DMS53 treated with DMSO at 0.1 percent for 48 hours (cell line): ENCODE data around the gene PRKN.
A peak's percentile ranks its signal among the peaks of the same experiment; 100 is the strongest.

ENCODE experiments used
- DNase-seq: peaks from one replicate; lab custom pipeline; 2025; ENCODE audit not compliant: unreplicated experiment; lab: John Stamatoyannopoulos, UW

The PRKN gene

DNA sequence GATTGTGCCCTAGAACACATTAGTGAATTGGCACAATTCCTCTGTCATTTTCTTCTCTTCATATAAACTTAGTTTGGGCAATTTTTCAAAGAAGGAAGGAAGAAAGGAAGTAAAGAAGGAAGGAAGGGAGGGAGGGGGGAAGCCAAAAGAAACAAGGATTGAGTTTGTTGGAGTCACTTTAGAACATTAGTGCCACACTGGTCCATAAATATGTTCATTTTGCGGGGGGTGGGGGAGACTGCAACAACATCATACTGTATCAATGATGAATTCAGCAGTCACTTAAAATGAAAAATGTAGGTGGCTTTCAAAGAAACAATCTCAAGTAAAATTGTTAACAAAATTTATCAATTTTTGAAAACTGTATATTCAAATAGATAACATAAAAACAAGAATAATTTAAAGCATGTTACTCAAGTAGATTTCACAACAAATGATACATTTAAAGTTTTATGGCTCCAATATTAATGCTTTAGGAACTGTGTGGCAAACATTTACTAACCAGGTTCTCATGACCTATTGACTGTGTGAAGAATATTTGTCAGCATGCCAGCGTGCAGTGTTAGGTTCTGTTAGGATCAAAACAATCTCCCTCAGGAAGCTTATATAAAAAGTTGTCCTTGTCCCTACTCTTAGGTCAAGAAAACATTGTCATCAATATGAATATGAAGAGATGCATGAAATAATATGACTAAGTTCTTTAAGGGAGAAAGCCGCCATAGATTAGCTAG is 1245.6 kb downstream of the PRKN start:
- DNase-seq = no peak

DNA sequence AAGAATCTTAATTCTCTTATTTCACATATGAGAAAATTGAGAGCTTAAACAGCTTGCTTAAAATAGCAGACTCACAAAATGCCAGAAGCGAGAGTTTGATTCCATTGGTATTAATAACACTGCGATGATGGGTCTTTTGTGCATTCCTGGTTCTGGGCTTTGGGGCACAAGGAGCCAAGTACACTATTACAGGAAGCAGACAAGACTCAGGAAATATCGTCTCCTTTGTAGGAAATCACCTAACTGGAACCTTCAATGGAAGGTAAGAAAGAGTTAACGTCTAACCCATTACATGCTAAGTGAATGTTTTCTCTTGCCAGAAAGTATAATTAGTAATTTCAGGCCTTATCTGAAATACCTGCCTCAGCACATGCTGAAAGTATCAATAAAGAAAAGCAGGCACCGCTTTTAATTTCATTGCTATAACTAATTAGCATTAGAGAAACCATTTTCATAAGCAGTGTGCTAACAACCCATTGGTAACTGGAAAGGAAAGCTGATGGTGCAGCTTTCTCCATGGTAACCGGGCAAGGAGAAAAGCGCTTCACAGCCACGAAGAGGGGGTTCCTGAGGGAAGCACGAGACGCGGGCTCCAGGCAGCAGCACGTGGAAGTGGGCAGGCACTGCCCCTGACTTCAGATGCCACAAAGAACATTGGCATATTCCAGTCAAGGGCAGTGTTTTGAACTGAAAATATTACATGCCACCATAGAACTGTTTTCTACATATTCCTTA is 1247.0 kb downstream of the PRKN start:
- DNase-seq = no peak

GRCh38 chr6:161479376-161479775 is 1248.2 kb downstream of the PRKN start:
- DNase-seq = no peak

- DNase-seq = no peak
These were observed 1249.6 kb downstream of the PRKN start for GRCh38 chr6:161477876-161478425.

- no peak for DNase-seq
These were observed 1250.9 kb downstream of the PRKN start for GRCh38 chr6:161476711-161477110.

- DNase-seq = no peak
These were observed 1262.2 kb downstream of the PRKN start for GRCh38 chr6:161465403-161465802.

GRCh38 chr6:161463071-161463470 is 1264.5 kb downstream of the PRKN start:
- DNase-seq = no peak

- DNase-seq = no peak
These were observed 1265.4 kb downstream of the PRKN start for GRCh38 chr6:161462148-161462547.

- DNase-seq = peak; percentile 8
These were observed 1268.5 kb downstream of the PRKN start for GRCh38 chr6:161459008-161459615.

DNA sequence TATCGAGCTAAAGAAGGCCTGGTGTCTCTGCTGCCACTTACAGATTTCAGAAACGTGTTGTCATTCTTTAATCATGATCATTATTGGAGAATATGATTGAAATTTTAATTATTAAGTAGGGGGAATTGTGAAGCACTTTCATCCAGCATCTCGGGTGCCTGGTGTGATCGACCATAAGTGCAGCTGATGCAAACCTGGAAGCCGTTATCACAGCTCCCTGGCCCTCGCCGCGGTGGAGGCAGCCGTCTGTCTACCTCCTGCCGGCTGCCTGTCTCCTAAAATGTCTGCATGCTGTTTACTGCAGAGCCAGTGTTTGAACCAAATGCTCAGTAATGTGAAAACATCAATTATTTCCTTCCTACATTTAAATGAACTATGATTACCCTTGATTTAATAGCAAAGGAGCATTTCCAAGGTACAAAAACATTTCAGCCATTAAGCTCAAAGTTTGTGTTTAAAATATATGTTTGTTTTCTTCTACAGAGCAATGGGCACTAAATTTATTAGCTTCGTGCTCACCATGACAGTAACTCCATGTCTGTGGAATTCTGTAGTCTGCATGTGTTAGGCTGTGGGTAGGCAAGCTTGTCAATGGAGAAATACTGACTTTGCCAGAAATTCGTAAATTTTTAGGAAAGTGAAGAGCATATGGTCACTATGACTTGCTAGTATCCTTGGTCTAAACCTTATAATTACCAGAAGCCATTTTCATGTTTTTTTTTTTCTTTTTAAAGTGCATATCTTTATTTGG is 1269.2 kb downstream of the PRKN start:
- DNase-seq = no peak

- DNase-seq = no peak
These were observed 1271.7 kb downstream of the PRKN start for GRCh38 chr6:161455848-161456247.

GRCh38 chr6:161453558-161453957 is 1274.0 kb downstream of the PRKN start:
- no peak for DNase-seq

DNA sequence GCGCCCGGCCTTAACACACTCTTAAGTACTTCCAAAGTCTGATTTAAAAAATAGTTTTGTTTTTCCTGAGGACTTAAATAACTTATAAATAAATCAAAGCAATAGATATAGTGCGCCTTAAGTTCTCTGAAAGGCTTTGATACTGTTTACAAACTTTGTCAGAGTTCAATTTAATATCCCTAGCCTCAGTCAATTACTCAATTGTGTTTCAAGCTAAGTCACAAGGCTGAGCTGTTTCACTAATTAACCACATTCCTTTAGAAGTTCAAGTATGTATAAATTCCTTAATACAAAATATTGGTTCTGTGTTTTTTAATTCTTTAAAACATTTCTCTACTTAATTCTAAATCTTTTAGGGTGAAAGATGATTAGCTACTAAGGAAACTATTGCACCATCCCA is 1275.3 kb downstream of the PRKN start:
- no peak for DNase-seq

DNA sequence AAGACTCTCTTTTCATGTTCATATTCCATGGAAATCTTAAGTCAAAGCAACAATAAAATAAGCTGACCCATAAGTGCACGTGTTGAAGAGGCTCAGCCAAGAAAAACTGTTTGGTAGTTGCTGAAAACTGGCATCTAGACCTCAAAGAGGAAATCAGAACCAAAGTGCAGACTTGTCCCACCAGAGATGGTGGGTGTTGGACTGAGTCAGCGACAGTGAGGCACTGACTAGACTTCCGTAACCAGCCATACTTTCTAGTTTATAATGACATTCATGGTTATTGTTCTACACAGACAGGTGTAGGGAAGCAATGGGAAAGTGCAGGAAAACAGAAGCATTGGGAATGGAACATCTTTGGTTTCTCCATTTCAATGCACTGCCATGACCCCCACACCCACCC is 1278.0 kb downstream of the PRKN start:
- DNase-seq = no peak

GRCh38 chr6:161446949-161447348 is 1280.6 kb downstream of the PRKN start:
- DNase-seq = no peak

GRCh38 chr6:161446296-161446925 is 1281.2 kb downstream of the PRKN start:
- no peak for DNase-seq

DNA sequence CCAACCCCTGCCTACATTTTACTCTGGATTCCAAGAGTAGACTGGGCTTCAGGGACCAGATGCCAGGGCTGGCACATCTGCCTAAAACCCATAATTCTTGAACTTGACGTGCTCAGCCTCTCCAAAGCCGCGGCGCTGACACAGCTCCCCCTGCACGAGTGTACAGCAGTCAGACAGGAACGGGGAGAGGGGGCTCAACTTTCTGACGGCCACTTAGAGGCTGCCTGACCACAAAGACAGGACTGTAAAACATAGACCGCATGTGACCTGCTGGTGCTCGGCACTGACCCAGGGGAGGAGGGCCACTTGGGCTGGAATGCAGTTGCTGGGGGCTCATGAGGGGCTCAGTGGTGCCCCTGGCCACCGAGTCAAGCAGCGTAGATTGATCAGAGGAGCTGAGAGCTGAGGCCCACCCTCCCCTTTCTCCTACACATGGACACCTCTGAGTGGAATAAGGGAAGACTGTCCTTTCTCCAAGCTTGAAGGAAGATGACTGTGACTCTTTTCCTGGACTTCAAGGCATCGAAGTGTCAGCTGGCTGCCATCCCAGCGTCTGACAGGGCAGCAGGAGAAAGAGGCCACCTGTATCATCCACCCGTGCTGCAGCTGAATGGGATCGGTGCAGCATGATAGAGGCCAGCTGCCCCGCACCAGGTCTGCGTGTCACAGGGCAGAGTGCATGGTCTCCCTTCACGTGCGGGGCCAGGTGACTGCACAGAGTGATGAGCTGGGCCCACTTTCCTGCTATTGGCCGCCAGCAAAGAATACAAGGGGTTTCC is 1282.4 kb downstream of the PRKN start:
- no peak for DNase-seq

- DNase-seq = no peak
These were observed 1283.1 kb downstream of the PRKN start for GRCh38 chr6:161444464-161444863.

GRCh38 chr6:161443848-161444247 is 1283.7 kb downstream of the PRKN start:
- no peak for DNase-seq

- no peak for DNase-seq
These were observed 1285.1 kb downstream of the PRKN start for GRCh38 chr6:161442420-161442819.
